HG02970 (cell line): ENCODE measurements around the gene SLC1A1.
"Not testable (repeated sequence)": the region's sequence is repeated elsewhere in the genome, so short reads cannot be mapped to it uniquely, and the experiment has no call there.

Experiments used
- ATAC-seq: cut with Tn5 transposase; IDR thresholded peaks from one replicate; pipeline ENCODE4 v1.9.1; 2021; ENCODE audit warnings: mild to moderate bottlenecking, moderate library complexity, moderate number of reproducible peaks; ENCODE audit not compliant: unreplicated experiment, low FRiP score

SLC1A1 gene

GRCh38 chr9:4604678-4605095 is 114.4 kb downstream of the SLC1A1 start:
- no peak for ATAC-seq

- not testable (repeated sequence) for ATAC-seq
Measured at GRCh38 chr9:4606033-4606432, 115.8 kb downstream of the SLC1A1 start.

GRCh38 chr9:4614627-4615026 is 124.4 kb downstream of the SLC1A1 start:
- no peak for ATAC-seq

GRCh38 chr9:4615251-4615650 is 125.0 kb downstream of the SLC1A1 start:
- no peak for ATAC-seq

DNA sequence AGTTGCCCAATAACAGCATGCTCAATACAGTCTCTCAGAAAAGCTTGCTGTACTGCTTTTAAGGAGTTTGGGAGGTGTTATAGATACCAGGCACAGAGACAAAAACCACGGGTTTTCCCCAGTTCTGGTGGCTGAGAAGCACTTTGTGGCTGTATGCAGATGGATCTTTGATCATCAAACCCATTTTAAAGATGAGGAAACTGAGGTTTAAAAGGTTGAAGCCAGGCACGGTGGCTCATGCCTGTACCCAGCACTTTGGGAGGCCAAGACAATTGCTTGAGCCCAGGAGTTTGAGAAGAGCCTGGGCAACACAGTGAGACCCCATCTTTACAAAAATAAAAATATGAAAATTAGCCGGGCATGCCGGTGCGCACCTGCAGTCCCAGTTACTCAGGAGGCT is 125.5 kb downstream of the SLC1A1 start:
- ATAC-seq: no peak

DNA sequence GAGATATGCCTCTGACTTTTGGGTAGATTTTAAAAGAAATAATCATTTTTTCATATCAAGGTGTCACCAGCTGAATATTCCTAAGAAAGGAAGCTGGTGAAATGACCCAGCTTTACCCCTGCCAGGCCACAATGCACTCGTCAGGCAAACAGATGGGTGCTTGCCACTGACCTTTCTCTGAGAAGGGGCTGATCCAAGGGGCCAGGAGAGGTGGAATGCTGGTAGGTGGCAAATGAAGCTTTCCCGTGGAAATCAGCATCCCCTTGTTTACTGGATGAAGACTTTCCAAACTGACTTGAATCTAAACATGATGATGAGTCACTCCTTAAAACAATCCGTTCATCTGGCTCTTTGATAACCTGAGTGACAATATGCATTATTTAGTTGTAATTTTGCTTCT is 127.5 kb downstream of the SLC1A1 start:
- ATAC-seq: no peak

DNA sequence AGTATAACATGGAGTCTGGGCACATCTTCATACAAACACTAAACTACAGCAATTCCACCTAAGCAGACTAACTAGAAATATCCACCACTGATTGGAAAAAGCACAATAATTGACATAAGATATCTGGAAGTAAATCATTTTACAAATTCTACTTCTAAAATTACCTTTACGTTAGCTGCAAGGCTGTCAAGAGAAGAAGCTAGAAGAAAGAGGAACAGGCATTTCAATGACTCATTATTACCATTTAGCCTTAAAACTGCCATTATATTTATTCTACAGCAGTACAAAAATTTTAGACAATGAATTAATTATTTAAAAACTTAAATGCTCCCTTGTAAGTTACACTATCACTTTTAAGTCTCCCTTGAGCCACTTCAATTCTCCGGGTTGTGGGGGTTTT is 128.4 kb downstream of the SLC1A1 start:
- no peak for ATAC-seq

GRCh38 chr9:4620057-4620765 is 129.9 kb downstream of the SLC1A1 start:
- no peak for ATAC-seq

DNA sequence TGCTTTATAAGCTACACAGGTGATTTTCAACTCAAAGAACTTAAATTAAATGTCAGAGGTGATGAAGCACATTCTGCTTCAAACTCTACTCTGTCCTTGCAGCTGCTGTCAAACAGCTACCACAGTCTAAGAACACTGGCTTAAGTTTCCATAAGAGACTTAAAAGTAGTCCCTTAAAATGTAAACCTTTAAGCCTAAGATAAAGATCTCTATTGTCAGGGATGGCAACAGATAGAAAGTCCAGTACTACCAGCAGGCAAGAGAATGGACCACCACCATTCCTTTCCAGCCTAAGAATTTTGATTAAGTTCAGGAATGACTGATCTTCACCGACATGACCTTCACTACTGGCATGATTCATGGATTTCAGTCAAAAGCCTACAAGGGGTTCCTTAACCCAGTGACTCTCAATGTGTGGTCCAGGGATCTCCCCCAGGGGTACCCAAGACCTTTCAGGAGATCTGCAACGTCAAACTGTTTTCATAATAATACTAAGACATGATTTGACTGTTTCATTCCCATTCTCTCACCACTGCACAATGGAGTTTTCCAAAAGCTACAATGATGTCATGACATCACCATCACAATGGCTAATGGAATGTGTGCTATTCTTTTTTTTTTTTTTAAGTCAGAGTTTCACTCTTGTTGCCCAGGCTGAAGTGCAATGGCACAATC is 130.8 kb downstream of the SLC1A1 start:
- no peak for ATAC-seq

DNA sequence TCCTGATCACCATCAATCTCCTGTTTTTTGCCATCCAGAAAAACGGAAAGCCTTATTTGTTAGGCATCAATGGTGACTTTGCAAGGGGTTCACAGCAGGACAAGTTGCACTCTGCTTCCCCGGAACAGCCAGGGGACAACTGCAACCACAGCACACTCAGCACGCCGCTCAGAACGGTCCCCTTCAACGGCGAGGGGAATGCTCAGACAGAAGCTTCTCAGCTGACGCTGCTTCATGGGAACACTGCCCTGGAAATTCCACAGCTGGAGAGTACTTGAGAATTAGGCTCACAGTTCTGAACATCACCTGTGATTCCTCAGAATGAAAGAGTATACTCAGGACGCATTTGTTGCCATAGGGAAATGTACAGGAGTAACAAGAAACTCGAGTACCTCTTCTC is 131.7 kb downstream of the SLC1A1 start:
- ATAC-seq: no peak

- no peak for ATAC-seq
Measured at GRCh38 chr9:4630836-4631235, 140.6 kb downstream of the SLC1A1 start.
